GM19452 (cell line): Measurements from ENCODE around the gene DNAJC7.

Source experiments
- ATAC-seq: cut with Tn5 transposase; IDR thresholded peaks from one replicate; pipeline ENCODE4 v1.9.1; 2021; ENCODE audit not compliant: unreplicated experiment

Gene DNAJC7

DNA sequence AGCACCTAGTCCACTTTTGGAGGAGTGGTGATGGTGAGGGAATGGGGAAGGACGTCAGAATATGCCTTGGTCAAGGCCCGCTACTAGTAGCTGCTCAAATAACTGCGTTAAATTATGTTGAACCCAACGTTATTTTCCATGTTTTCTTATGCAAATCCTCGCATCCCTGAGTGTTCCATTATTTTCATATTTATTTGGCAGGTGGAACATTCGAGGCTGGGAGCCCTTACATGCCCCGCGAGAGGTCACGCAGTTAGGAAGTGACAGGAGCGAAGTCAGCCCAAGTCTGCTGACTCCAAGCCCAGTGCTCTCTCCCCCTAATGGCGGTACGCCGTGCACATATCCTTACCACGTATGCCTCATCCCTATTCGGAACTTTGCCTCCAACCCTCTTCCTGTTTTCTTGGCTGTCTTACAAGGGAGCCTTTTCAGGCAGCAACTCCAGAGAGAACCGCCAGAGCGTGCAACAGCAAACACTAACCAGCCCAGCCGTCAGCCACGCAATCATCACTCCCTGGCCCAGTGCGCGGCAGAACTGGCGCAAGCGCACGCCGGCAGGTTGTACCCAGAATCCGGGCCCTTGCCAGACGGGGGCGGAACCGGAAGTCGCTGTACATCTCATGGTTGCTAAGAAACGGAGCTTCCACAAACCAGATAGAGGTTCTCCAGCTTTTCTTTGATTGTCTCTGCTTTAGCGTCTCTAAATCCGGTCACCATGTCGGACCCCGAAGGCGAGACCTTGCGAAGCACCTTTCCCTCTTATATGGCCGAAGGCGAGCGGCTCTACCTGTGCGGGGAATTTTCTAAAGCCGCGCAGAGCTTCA lies 87.0 kb downstream of the DNAJC7 start, which contains the start of gene ODAD4:
Gene ODAD4, plus strand, starts transcription at position 609 of the 824 bp plus-strand sequence. Its CDS starts 107 bp downstream, at position 716.
- peak; percentile 90 for ATAC-seq

DNA sequence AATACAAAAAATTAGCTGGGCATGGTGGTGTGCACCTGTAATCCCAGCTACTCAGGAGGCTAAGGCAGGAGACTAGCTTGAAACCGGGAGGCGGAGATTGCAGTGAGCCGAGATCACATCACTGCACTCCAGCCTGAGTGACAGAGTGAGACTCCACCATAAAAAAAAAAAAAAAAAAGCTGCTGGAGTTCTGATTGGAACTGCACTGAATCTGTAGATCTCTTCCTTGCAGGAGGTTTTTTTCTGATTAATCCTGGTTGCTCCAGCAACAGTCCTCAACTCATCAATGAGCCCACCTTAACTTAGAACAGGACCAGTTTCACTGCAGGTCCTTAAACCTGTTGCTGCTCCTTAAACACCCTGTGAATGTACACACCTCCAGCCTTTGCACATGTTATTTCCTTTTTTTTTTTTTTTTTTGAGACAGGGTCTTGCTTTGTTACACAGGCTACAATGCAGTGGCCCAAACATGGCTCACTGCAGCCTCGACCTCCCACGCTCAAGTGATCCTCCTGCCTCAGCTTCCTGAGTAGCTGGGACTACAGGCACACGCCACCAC lies 88.5 kb downstream of the DNAJC7 start:
- no peak for ATAC-seq
